Astrocyte of the hippocampus (primary cell): ENCODE data around the gene ZNFX1.
"Not testable (repeated sequence)": the region's sequence is repeated elsewhere in the genome, so short reads cannot be mapped to it uniquely, and the experiment has no call there.

Experiments
- DNase-seq: peaks from one replicate; pipeline ENCODE4 v3.0.0; 2011; ENCODE audit warnings: low read depth, low spot score

The ZNFX1 gene

GRCh38 chr20:49248879-49249665, 28.8 kb downstream of the ZNFX1 start:
- DNase-seq = no peak

GRCh38 chr20:49248301-49248700, 29.6 kb downstream of the ZNFX1 start:
- no peak for DNase-seq

GRCh38 chr20:49247792-49248191, 30.1 kb downstream of the ZNFX1 start:
- DNase-seq = no peak

GRCh38 chr20:49247169-49247723, 30.6 kb downstream of the ZNFX1 start:
- no peak for DNase-seq

GRCh38 chr20:49245921-49246740, 31.7 kb downstream of the ZNFX1 start:
- peak; percentile 71 for DNase-seq

- DNase-seq = no peak
These were observed 40.3 kb downstream of the ZNFX1 start for GRCh38 chr20:49237531-49237930.

GRCh38 chr20:49236301-49236700, 41.6 kb downstream of the ZNFX1 start:
- no peak for DNase-seq

GRCh38 chr20:49234831-49235230, 43.0 kb downstream of the ZNFX1 start:
- no peak for DNase-seq

GRCh38 chr20:49233226-49233625, 44.6 kb downstream of the ZNFX1 start:
- DNase-seq = no peak

GRCh38 chr20:49231471-49231870, 46.4 kb downstream of the ZNFX1 start:
- no peak for DNase-seq

- DNase-seq = no peak
These were observed 47.2 kb downstream of the ZNFX1 start for GRCh38 chr20:49230561-49231133.

- DNase-seq = no peak
These were observed 47.8 kb downstream of the ZNFX1 start for GRCh38 chr20:49230021-49230420.

- DNase-seq = no peak
These were observed 48.5 kb downstream of the ZNFX1 start for GRCh38 chr20:49229381-49229780.

- DNase-seq = no peak
These were observed 49.2 kb downstream of the ZNFX1 start for GRCh38 chr20:49228676-49229075.

GRCh38 chr20:49225896-49226295, 52.0 kb downstream of the ZNFX1 start:
- DNase-seq = no peak

- no peak for DNase-seq
These were observed 57.7 kb downstream of the ZNFX1 start for GRCh38 chr20:49219924-49220831.

- peak; percentile 99 for DNase-seq
These were observed 58.5 kb downstream of the ZNFX1 start, which contains the start of gene DDX27 for GRCh38 chr20:49219091-49219923. DDX27 (plus strand) TSS chr20:49219416; CDS start chr20:49219449, 33 bp downstream.

GRCh38 chr20:49218739-49219090, 59.1 kb downstream of the ZNFX1 start:
- DNase-seq = not testable (repeated sequence)

GRCh38 chr20:49216991-49217578, 60.8 kb downstream of the ZNFX1 start:
- peak; percentile 95 for DNase-seq

GRCh38 chr20:49215232-49215631, 62.6 kb downstream of the ZNFX1 start:
- DNase-seq = no peak
